HEK293 (cell line): ENCODE measurements around the gene RBFOX2.

Experiments
- CTCF ChIA-PET: fragments of 350-600 bp; formaldehyde crosslinking; extraction: SDS; loops from one replicate; lab custom pipeline; 2021; ENCODE audit warnings: antibody characterized with exemption; lab: Yijun Ruan, JAX
- POLR2A ChIA-PET: fragments of 300-600 bp; formaldehyde crosslinking; extraction: SDS; loops from one replicate; lab custom pipeline; 2020; ENCODE audit warnings: antibody characterized with exemption, inconsistent platforms; lab: Yijun Ruan, JAX
- H3K27ac ChIP-seq: fragments of 200-500 bp; sonication (Bioruptor generic); 2 replicates; pipeline ENCODE4 v1.5.1; 2014; ENCODE audit warnings: low read depth, low read length, control low read depth, inconsistent platforms; ENCODE audit errors: extremely low read depth
- H3K36me3 ChIP-seq, 2 experiments: fragments of 200-500 bp in 1 of 2; sonication (Bioruptor generic) in 1 of 2; 1 replicate in 1 of 2; 2 replicates in 1 of 2; pipeline ENCODE4 v1.5.1; 2014 to 2017; ENCODE audit warnings: inconsistent platforms in 2 of 2, low read length in 2 of 2; ENCODE audit not compliant: control insufficient read depth in 2 of 2, insufficient read depth in 1 of 2
- H3K4me1 ChIP-seq: fragments of 200-500 bp; sonication (Bioruptor generic); 2 replicates; pipeline ENCODE4 v1.5.1; 2014; ENCODE audit warnings: mild to moderate bottlenecking, low read length, inconsistent platforms; ENCODE audit not compliant: control insufficient read depth, insufficient read depth
- H3K4me3 ChIP-seq: 2 replicates; pipeline ENCODE4 v1.5.1; 2011; ENCODE audit warnings: low read depth, mild to moderate bottlenecking, control low read depth, low read length, moderate library complexity
- H3K9me3 ChIP-seq: fragments of 200-500 bp; sonication (Bioruptor generic); 2 replicates; pipeline ENCODE4 v1.5.1; 2014; ENCODE audit warnings: low read depth, low read length, inconsistent platforms; ENCODE audit not compliant: control insufficient read depth, insufficient read depth
- GLIS1 ChIP-seq: fragments of 450-650 bp; formaldehyde crosslinking; IDR thresholded peaks from 2 replicates; pipeline ENCODE4 v1.5.1; 2016; ENCODE audit warnings: missing biosample characterization, missing genetic modification characterization
- SALL2 ChIP-seq: fragments of 450-650 bp; formaldehyde crosslinking; IDR thresholded peaks from 2 replicates; pipeline ENCODE4 v1.5.0; 2017; ENCODE audit warnings: missing biosample characterization, mild to moderate bottlenecking, missing genetic modification characterization, borderline replicate concordance
- SCRT1 ChIP-seq: fragments of 450-650 bp; formaldehyde crosslinking; IDR thresholded peaks from 2 replicates; pipeline ENCODE4 v1.5.1; 2016; ENCODE audit warnings: missing biosample characterization, missing genetic modification characterization, borderline replicate concordance
- ZNF121 ChIP-seq: fragments of 450-650 bp; formaldehyde crosslinking; IDR thresholded peaks from 2 replicates; pipeline ENCODE4 v1.5.1; 2016; ENCODE audit warnings: missing biosample characterization, missing genetic modification characterization
- ZNF280D ChIP-seq: fragments of 450-650 bp; formaldehyde crosslinking; IDR thresholded peaks from 2 replicates; pipeline ENCODE4 v1.5.1; 2016; ENCODE audit warnings: missing biosample characterization, missing genetic modification characterization
- ZNF311 ChIP-seq: fragments of 450-650 bp; formaldehyde crosslinking; IDR thresholded peaks from 2 replicates; pipeline ENCODE4 v1.5.1; 2017; ENCODE audit warnings: missing biosample characterization, missing genetic modification characterization, borderline replicate concordance
- ZNF629 ChIP-seq: fragments of 450-650 bp; formaldehyde crosslinking; IDR thresholded peaks from 2 replicates; pipeline ENCODE4 v1.5.1; 2017; ENCODE audit warnings: missing biosample characterization, missing genetic modification characterization
- ZNF704 ChIP-seq: fragments of 450-650 bp; formaldehyde crosslinking; IDR thresholded peaks from 2 replicates; pipeline ENCODE4 v1.5.1; 2016; ENCODE audit warnings: missing biosample characterization, missing genetic modification characterization
- ZNF768 ChIP-seq: fragments of 450-650 bp; formaldehyde crosslinking; IDR thresholded peaks from 2 replicates; pipeline ENCODE4 v1.5.1; 2018; ENCODE audit warnings: missing biosample characterization, mild to moderate bottlenecking, missing genetic modification characterization
- TF ChIP-seq, protein P1 (sequence below): fragments of 450-650 bp; formaldehyde crosslinking; optimal IDR thresholded peaks from 2 replicates; pipeline ENCODE3; 2016; ENCODE audit warnings: missing biosample characterization, mild to moderate bottlenecking, missing genetic modification characterization
- TF ChIP-seq, protein P2 (sequence below): fragments of 450-650 bp; formaldehyde crosslinking; IDR thresholded peaks from 2 replicates; pipeline ENCODE4 v1.5.1; 2016; ENCODE audit warnings: missing biosample characterization, missing genetic modification characterization
- TF ChIP-seq, protein P3 (sequence below): fragments of 450-650 bp; formaldehyde crosslinking; IDR thresholded peaks from 2 replicates; pipeline ENCODE4 v1.5.1; 2016; ENCODE audit warnings: missing biosample characterization, missing genetic modification characterization
- TF ChIP-seq, protein P4 (sequence below): fragments of 450-650 bp; formaldehyde crosslinking; IDR thresholded peaks from 2 replicates; pipeline ENCODE4 v1.5.1; 2016; ENCODE audit warnings: missing biosample characterization, missing genetic modification characterization

RBFOX2 gene

GRCh38 chr22:36077271-36077670, 48.6 kb upstream of the RBFOX2 start:
- Histone ChIP-seq H3K9me3 (no peaks in the 10 kb centered on the region), H3K4me3 (no peak overlapping the region), H3K4me1 (no peaks in the 10 kb centered on the region), H3K27ac (no peak overlapping the region), H3K36me3 (no peaks in the 10 kb centered on the region)
- TF ChIP-seq, protein P1, sequence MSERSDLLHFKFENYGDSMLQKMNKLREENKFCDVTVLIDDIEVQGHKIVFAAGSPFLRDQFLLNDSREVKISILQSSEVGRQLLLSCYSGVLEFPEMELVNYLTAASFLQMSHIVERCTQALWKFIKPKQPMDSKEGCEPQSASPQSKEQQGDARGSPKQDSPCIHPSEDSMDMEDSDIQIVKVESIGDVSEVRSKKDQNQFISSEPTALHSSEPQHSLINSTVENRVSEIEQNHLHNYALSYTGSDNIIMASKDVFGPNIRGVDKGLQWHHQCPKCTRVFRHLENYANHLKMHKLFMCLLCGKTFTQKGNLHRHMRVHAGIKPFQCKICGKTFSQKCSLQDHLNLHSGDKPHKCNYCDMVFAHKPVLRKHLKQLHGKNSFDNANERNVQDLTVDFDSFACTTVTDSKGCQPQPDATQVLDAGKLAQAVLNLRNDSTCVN (tag by site-specific recombination) = no peak
- no peak for TF ChIP-seq ZNF311 (tag by site-specific recombination)
- TF ChIP-seq, protein P2, sequence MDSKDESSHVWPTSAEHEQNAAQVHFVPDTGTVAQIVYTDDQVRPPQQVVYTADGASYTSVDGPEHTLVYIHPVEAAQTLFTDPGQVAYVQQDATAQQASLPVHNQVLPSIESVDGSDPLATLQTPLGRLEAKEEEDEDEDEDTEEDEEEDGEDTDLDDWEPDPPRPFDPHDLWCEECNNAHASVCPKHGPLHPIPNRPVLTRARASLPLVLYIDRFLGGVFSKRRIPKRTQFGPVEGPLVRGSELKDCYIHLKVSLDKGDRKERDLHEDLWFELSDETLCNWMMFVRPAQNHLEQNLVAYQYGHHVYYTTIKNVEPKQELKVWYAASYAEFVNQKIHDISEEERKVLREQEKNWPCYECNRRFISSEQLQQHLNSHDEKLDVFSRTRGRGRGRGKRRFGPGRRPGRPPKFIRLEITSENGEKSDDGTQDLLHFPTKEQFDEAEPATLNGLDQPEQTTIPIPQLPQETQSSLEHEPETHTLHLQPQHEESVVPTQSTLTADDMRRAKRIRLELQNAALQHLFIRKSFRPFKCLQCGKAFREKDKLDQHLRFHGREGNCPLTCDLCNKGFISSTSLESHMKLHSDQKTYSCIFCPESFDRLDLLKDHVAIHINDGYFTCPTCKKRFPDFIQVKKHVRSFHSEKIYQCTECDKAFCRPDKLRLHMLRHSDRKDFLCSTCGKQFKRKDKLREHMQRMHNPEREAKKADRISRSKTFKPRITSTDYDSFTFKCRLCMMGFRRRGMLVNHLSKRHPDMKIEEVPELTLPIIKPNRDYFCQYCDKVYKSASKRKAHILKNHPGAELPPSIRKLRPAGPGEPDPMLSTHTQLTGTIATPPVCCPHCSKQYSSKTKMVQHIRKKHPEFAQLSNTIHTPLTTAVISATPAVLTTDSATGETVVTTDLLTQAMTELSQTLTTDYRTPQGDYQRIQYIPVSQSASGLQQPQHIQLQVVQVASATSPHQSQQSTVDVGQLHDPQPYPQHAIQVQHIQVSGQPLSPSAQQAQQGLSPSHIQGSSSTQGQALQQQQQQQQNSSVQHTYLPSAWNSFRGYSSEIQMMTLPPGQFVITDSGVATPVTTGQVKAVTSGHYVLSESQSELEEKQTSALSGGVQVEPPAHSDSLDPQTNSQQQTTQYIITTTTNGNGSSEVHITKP (tag by site-specific recombination) = 0 out of 2 replicates have a peak, but pooled peaks have one; percentile 11
- CTCF ChIA-PET = interaction anchor here (0.7 to 6.5 kb wide), 2 partner anchors 11 to 267 kb away, joined by 3 to 87 read pairs; no protein-coding TSS in a partner anchor
- POLR2A ChIA-PET = no interaction called here

GRCh38 chr22:36075724-36076123, 47.1 kb upstream of the RBFOX2 start:
- Histone ChIP-seq H3K36me3 (no peaks in the 10 kb centered on the region), H3K9me3 (no peaks in the 10 kb centered on the region), H3K4me3 (no peak overlapping the region), H3K4me1 (no peaks in the 10 kb centered on the region), H3K27ac (no peak overlapping the region)
- CTCF ChIA-PET = interaction anchor here (0.5 to 6.5 kb wide), 3 partner anchors 10 to 1128 kb away, joined by 4 to 87 read pairs (median 5); no protein-coding TSS in a partner anchor
- POLR2A ChIA-PET = interaction anchor here (0.6 to 1.9 kb wide), 2 partner anchors 10 to 27 kb away, joined by 3 to 4 read pairs; no protein-coding TSS in a partner anchor
- TF ChIP-seq ZNF704 (tag by site-specific recombination) (no peak), ZNF121 (tag by site-specific recombination) (peak; percentile 57; the same call in 1 of the 2 replicates)

DNA sequence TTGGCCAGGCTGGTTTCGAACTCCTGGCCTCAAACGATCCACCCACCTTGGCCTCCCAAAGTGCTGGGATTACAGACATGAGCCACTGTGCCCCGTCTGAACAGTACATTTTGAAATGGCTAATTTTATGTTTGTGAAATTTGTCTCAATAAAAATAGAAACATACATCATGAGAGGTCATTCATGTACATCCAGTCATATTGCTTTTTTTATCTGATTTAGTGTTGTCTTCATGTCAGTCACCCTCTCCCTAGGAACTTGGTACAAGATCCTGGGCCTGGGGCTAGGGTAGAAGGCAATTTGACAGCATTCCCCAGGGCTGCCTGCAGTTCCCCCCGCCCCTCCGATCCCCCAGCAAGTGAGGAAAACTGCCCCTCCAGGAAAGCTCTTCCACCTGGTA, 46.6 kb upstream of the RBFOX2 start:
- no peak for TF ChIP-seq SCRT1 (tag by site-specific recombination)
- no peak for TF ChIP-seq GLIS1
- no peak for TF ChIP-seq SALL2 (tag by site-specific recombination)
- TF ChIP-seq, protein P3, sequence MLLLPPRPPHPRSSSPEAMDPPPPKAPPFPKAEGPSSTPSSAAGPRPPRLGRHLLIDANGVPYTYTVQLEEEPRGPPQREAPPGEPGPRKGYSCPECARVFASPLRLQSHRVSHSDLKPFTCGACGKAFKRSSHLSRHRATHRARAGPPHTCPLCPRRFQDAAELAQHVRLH = no peak
- no peak for TF ChIP-seq ZNF768
- no peak for TF ChIP-seq ZNF629 (tag by site-specific recombination)
- TF ChIP-seq, protein P4, sequence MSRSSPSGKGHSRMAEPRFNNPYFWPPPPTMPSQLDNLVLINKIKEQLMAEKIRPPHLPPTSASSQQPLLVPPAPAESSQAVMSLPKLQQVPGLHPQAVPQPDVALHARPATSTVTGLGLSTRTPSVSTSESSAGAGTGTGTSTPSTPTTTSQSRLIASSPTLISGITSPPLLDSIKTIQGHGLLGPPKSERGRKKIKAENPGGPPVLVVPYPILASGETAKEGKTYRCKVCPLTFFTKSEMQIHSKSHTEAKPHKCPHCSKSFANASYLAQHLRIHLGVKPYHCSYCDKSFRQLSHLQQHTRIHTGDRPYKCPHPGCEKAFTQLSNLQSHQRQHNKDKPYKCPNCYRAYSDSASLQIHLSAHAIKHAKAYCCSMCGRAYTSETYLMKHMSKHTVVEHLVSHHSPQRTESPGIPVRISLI (tag by site-specific recombination) = no peak
- no peak for TF ChIP-seq ZNF280D (tag by site-specific recombination)
- H3K4me1 ChIP-seq = no peaks in the 10 kb centered on the region
- no peaks in the 10 kb centered on the region for H3K36me3 ChIP-seq
- ChIA-PET POLR2A (interaction anchor here (0.6 to 1.9 kb wide), 2 partner anchors 9 to 26 kb away, joined by 3 to 4 read pairs; no protein-coding TSS in a partner anchor), CTCF (interaction anchor here (0.5 to 6.5 kb wide), 2 partner anchors 9 to 31 kb away, joined by 4 to 87 read pairs; no protein-coding TSS in a partner anchor)
- H3K9me3 ChIP-seq = no peaks in the 10 kb centered on the region
- H3K27ac ChIP-seq = no peak overlapping the region
- H3K4me3 ChIP-seq = no peak overlapping the region
